NCI-H446 (cell line): ENCODE data around the gene MAGED4B.
"Not testable (repeated sequence)": the region's sequence is repeated elsewhere in the genome, so short reads cannot be mapped to it uniquely, and the experiment has no call there.

Experiments
- DNase-seq, 2 experiments: peaks; one replicate each; lab custom pipeline; 2025; lab: John Stamatoyannopoulos, UW

MAGED4B gene, protein sequence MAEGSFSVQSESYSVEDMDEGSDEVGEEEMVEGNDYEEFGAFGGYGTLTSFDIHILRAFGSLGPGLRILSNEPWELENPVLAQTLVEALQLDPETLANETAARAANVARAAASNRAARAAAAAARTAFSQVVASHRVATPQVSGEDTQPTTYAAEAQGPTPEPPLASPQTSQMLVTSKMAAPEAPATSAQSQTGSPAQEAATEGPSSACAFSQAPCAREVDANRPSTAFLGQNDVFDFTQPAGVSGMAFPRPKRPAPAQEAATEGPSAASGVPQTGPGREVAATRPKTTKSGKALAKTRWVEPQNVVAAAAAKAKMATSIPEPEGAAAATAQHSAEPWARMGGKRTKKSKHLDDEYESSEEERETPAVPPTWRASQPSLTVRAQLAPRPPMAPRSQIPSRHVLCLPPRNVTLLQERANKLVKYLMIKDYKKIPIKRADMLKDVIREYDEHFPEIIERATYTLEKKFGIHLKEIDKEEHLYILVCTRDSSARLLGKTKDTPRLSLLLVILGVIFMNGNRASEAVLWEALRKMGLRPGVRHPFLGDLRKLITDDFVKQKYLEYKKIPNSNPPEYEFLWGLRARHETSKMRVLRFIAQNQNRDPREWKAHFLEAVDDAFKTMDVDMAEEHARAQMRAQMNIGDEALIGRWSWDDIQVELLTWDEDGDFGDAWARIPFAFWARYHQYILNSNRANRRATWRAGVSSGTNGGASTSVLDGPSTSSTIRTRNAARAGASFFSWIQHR

DNA sequence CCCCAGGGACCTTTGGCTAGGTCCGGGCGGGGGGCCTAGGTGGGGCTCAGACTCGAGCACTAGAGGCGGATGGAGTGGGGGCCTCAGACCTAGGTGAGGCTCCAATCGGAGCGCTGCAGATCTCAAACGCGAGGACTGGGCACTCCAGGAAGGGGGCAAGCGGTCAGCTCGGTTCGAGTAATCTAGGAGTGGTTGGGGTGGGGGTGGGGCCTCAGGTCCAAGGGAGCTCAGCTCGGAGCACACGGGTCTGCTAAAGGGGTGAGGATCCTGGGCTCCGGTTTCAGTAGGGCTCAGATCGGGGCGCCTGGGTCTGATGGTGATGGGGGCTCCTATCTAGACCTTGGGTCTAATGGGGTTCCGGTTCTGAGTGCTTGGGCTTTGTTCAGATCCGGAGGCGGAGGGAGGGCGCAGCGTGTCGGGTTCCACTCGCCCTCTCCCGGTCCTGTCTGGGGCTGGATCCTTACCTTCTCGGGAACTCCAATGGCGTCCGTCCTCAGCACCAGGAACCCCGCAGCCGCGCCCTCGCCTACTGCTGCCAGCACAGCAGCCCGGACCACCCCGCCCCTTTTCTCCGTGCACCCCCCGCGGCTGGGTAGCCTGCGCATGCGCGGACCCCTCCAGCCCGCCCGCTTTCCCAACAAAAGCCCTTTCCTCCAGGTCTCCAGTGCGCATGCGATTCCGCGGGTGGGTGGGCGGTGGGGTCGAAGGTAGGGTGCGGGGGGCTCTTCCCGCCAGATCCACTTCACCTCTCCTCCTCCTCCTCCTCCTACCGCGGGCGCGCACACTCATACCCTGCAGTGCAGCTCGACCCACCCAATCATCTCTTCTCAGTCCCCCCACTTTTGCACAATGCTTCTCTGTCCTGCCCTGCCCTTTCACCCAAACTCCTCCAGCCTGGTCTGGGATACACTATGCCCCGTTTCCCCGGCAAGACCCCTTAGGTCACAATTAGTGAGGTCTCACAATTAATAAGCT lies at the start of gene MAGED4B:
TSS of gene MAGED4B (minus strand) at position 518 of the 975 bp plus-strand sequence. CDS start 1,011 bp downstream, outside the sequence.
- not testable (repeated sequence) for DNase-seq

DNA sequence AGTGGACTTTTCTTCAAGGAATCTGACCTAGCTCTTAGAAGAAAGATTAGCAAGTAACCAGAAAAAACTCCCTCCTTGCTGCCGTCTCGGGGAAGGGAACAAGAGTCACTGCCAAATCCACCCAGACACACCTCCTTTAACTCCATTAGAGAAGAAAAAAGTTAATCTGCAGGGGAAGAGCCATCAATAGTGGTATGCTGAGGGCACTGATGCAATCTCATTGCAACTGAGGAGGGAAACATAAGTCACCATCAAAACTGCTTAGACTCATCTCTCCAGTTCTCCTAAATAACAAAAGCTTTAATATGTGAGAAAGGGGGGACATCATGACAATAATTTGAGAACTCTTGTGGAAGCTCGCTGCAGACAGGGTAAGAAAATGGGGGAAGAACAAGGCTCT lies 49.3 kb upstream of the MAGED4B start:
- no peak for DNase-seq

DNA sequence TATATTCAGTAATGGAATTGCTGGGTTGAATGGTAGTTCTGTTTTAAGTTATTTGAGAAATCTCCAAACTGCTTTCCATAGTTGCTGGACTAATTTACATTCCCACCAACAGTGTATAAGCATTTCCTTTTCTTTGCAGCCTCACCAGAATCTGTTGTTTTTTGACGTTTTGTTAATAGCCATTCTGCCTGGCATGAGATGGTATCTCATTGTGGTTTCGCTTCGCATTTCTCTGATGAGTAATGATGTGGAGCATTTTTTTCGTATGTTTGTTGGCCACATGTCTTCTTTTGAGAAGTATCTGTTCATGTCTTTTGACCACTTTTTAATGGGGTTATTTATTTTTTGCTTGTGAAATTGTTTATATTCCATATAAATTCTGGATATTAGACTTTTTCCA lies 13.6 kb upstream of the MAGED4B start:
- DNase-seq: no peak

DNA sequence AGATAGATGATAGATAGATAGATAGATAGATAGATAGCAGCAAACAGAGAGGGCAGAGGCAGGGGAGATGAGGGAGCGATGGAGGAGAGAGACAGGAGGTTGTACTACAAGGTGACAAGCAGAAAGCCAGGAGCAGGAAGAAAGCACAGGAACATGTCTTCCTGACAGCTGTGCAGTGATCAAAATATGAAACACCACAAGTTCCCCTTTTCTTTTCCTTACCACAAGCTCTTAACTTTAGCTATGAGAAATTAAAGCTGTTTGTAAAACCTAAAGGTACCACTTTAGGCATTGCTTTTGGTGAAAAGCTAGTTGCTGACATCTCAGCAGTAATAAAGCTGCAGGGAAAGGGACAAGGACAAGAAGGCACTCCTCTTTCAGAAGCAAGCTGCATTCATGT lies 9.1 kb upstream of the MAGED4B start:
- DNase-seq: no peak

DNA sequence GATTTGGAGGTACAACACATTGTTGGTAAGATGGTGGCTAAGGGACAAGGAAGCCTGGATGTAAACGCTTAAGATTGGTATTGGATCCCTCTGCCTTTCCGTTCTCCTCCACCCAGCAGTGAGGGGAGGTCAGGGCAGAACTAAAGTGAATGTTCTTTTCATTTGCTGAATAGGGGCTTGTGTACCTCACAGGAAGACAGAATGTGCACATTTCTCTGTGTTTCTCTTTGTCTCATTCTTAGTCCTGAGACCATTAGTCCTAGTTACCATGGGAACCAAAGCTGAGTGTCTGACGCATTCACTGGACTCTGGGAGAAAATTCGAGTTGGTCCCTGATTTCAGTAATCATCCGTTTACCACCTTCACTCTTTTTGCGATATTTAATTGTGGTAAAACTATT lies 26.7 kb downstream of the MAGED4B start:
- DNase-seq: not testable (repeated sequence)

DNA sequence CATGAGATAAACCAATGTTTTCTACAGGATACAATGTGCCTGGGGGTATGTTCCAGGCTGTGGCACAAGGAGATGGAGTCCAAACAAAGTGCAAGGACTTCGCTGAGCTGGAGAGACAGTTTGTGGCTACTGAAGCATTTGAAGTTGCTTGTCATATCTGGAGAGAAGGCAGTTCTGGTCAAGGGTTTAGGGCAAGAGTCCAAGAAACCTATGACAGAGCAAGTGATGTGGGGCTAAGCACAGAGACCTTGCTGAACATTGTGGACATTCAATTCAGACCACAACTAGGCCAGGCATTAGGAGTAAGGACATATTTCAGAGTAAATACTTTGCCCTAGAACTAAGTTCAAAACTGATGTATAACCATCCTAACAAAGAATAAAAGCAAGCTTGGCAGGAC lies 34.8 kb downstream of the MAGED4B start:
- DNase-seq: no peak

DNA sequence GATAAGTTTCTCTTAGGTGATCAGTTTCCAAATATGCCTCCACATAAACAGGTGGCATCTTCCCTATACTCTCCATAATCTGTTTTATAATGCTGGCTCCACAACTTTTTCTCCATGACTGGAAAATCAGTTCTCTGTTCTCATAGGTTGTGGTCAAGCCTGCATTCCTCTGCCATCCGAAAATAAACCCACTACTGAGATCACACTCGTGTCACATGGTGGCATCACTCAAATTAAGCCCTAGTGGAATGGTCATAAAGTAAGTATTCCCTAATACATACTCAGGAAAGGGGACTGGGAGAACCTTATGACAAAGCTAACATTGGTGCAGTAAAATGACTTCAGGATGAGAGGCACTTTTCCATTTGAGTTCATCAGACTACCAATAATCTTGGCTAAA lies 37.6 kb downstream of the MAGED4B start:
- DNase-seq: no peak

DNA sequence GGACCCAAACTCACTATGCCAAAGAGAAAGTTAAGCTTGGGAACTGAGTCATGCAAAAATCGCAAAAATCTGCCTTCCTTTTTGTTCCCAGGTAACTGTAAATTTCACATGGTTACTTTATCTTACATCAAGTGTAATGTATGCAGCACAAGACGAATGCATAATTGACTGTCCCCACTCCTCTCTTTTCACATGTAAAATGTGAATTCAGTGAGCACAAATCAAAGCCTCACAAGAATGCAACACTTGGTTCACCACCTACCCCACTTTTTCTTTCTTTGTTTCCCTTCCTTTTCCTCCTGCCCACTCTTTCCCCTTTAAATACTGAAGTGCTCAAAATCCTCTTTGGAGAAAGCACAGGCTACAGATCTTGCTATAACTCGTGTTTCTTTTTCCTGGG lies 53.2 kb downstream of the MAGED4B start:
- no peak for DNase-seq
